OCI-LY1 (cell line): ENCODE data around the gene SLC25A42.

Experiments used
- CTCF ChIP-seq: fragments of 200-600 bp; sonication (generic), shearing (Covaris generic); IDR thresholded peaks from 2 replicates; pipeline ENCODE4 v1.5.1; 2017; ENCODE audit warnings: mild to moderate bottlenecking, antibody characterized with exemption, low read length, moderate library complexity, mixed read lengths
- EZH2 ChIP-seq: fragments of 200-600 bp; sonication (generic), shearing (Covaris generic); IDR thresholded peaks from 2 replicates; pipeline ENCODE4 v1.8.0; 2017; ENCODE audit warnings: borderline replicate concordance, mixed run types, mild to moderate bottlenecking, antibody characterized with exemption, low read length, moderate library complexity, mixed read lengths

DNA sequence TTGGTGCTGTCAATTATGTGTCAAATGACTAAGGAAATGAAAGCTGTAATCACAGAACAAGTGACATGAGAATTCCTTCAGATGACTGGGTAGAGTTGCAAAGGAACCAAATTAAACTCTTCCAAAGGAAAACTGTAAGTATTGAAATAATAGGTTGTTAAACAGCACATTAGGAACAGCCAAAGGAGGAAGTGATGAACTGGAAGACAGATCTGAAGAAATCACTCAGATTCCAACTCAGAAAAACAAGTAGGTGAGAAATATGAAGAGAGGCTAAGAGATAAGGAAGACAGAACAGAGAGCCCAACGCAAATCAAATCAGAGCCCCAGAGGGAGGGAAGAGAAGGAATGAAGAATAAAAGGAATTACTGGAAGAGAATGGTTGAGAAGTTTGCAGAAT is 59.1 kb downstream of the SLC25A42 start:
- TF ChIP-seq CTCF (no peak), EZH2 (no peak)
